Heart left ventricle (tissue), 13 donors: ENCODE data around the gene SOBP.

Source experiments
- POLR2A ChIP-seq, 2 donors: fragments of 450-650 bp; IDR thresholded peaks; one replicate each; pipeline ENCODE4 v1.6.1; 2017; ENCODE audit warnings: antibody characterized with exemption in 2 of 2, mild to moderate bottlenecking in 2 of 2, moderate library complexity in 2 of 2
- TF ChIP-seq, protein P1 (sequence below), 12 donors: fragments of 200-600 bp; sonication (generic) in 4 of 12; IDR thresholded peaks; one replicate each; pipeline versions ENCODE4 v1.5.0 to v1.8.0; 2018 to 2022; ENCODE audit warnings: antibody characterized with exemption in 12 of 12, mild to moderate bottlenecking in 5 of 12
- donor health status: ischemic (EF 13 %, LVEDD 7.1; RV severe dilation, severe dysfunction).
- donor health status: DM: no; HTN: yes; CAD: no.
- donor health status: DM: no; HTN: no; CAD: no.
- donor health status: ischemic (EF 25% LVEDD 6.9; RV normal size, moderate dysfunction).
- donor health status: ischemic (EF 25% LVEDD 5.7; RV mildly dilated, moderate dysfunction).
- donor health status: ischemic (EF 35%, LVEDD 5.7; RV mildly dilated, moderate dysfunction).
- donor health status: nonischemic (EF 11% LVEDD 7.7; RV severe dilation, severe dysfunction).
- donor health status: DM: yes; HTN: yes; CAD: no.
- donor health status: PGD.
- donor health status: ischemic (EF 29% LVEDD 5.4; RV normal size, mild dysfunction).
- donor health status: nonischemic (EF 23%, LVEDD 6.1; RV moderate dilation, normal function).

DNA sequence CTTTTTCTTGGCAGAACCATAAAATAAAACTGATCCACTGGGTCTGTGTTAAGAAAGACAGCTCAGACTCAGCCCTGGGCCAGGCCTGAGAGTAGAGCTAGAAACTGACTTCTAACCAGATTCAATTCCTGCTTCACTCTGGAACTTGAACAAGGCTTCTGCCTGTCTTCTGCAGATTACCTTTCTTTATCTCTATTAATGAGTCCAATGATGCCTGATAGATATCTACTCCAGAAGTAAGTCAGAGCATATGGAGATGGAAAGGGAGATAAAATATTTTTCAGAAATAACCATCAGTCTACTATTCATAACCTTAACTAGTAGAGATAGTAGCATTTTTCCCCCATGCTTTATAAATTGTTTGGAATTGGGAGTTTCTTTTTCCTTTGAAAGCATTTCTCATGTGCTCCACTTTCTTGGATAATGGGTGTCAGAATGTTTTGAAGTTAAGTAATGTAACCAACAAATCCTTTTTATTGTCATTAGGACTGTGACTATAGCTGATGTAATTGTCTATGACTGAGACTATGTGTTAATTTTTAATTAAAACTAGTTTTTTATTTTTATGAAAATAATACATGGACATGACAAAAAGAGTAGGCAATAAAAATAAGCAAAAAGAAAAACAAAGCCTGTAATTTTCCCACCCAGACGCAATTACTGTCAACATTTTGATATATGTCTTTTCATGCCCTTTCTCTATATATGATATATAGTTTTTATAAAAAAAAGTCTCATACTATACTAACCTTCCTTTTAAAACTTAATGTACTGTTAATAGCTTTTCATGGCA lies 7.2 kb downstream of the SOBP start:
- TF ChIP-seq, protein P1, sequence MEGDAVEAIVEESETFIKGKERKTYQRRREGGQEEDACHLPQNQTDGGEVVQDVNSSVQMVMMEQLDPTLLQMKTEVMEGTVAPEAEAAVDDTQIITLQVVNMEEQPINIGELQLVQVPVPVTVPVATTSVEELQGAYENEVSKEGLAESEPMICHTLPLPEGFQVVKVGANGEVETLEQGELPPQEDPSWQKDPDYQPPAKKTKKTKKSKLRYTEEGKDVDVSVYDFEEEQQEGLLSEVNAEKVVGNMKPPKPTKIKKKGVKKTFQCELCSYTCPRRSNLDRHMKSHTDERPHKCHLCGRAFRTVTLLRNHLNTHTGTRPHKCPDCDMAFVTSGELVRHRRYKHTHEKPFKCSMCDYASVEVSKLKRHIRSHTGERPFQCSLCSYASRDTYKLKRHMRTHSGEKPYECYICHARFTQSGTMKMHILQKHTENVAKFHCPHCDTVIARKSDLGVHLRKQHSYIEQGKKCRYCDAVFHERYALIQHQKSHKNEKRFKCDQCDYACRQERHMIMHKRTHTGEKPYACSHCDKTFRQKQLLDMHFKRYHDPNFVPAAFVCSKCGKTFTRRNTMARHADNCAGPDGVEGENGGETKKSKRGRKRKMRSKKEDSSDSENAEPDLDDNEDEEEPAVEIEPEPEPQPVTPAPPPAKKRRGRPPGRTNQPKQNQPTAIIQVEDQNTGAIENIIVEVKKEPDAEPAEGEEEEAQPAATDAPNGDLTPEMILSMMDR (IDR thresholded peaks at IDR 0.05) = no peak
- no peak for TF ChIP-seq POLR2A (IDR thresholded peaks at IDR 0.05)
